Smooth muscle cell (in vitro differentiated cells): ENCODE results near the gene ZBTB44. TPM values are rescaled to one million over a fixed set of nuclear protein-coding genes. Genes with fewer than 3 reads are reported as not detected.
"Not testable (repeated sequence)": the region's sequence is repeated elsewhere in the genome, so short reads cannot be mapped to it uniquely, and the experiment has no call there.

ENCODE experiments used
- DNase-seq: peaks from one replicate; lab custom pipeline; 2025; ENCODE audit not compliant: unreplicated experiment; lab: John Stamatoyannopoulos, UW
- H2AFZ ChIP-seq: fragments of 200-600 bp; sonication (generic); 2 replicates; pipeline ENCODE4 v1.6.0; 2016; ENCODE audit warnings: antibody characterized with exemption, low read depth, mild to moderate bottlenecking
- H3F3A ChIP-seq: fragments of 200-600 bp; sonication (generic); 2 replicates; pipeline ENCODE4 v1.6.0; 2017; ENCODE audit warnings: antibody characterized with exemption, low read depth
- H3K27ac ChIP-seq: fragments of 200-600 bp; sonication (generic); 2 replicates; pipeline ENCODE4 v1.5.1; 2016; ENCODE audit warnings: low read depth, mild to moderate bottlenecking
- H3K27me3 ChIP-seq: fragments of 200-600 bp; sonication (generic); 2 replicates; pipeline ENCODE4 v1.6.1; 2016; ENCODE audit warnings: low read depth, mild to moderate bottlenecking
- H3K36me3 ChIP-seq: fragments of 200-600 bp; sonication (generic); 2 replicates; pipeline ENCODE4 v1.5.1; 2016; ENCODE audit warnings: low read depth
- H3K4me1 ChIP-seq: fragments of 200-600 bp; sonication (generic); 2 replicates; pipeline ENCODE4 v1.5.1; 2016; ENCODE audit warnings: low read depth
- H3K4me2 ChIP-seq: fragments of 200-600 bp; sonication (generic); 2 replicates; pipeline ENCODE4 v1.6.0; 2016; ENCODE audit warnings: mild to moderate bottlenecking
- H3K4me3 ChIP-seq: fragments of 200-600 bp; sonication (generic); 2 replicates; pipeline ENCODE4 v1.5.1; 2016; ENCODE audit warnings: mild to moderate bottlenecking
- H3K79me2 ChIP-seq: fragments of 200-600 bp; sonication (generic); 2 replicates; pipeline ENCODE4 v1.6.0; 2016; ENCODE audit warnings: low read depth, mild to moderate bottlenecking
- H3K9ac ChIP-seq: fragments of 200-600 bp; sonication (generic); 2 replicates; pipeline ENCODE4 v1.6.0; 2016; ENCODE audit warnings: low read depth
- H3K9me3 ChIP-seq: fragments of 200-600 bp; sonication (generic); replicated peaks from 2 replicates; pipeline ENCODE4 v1.5.1; 2016; ENCODE audit warnings: low read depth
- H4K20me1 ChIP-seq: fragments of 200-600 bp; sonication (generic); 2 replicates; pipeline ENCODE4 v1.6.0; 2016; ENCODE audit warnings: low read depth
- WGBS: methylation state at CpG from one replicate; pipeline ENCODE4 v1.1.7; 2016; ENCODE audit warnings: low lambda C conversion rate; 5-methylcytosine and 5-hydroxymethylcytosine counted together
- polyA plus RNA-seq: library from polyadenylated mRNA; unstranded; fragments of >200 nt; fragmentation: Nextera tagmentation; extraction: Ambion mirVana; gene quantifications from 2 replicates; pipeline ENCODE4 v1.2.1, GENCODE V29; 2016
- total RNA-seq: library from RNA; depleted of rRNA; stranded (reverse); fragments of >200 nt; gene quantifications from 2 replicates; pipeline ENCODE4 v1.2.3, GENCODE V29; 2014
- TF ChIP-seq, protein P1 (sequence below): fragments of 200-600 bp; sonication (generic); IDR thresholded peaks from 2 replicates; pipeline ENCODE4 v1.5.1; 2017; ENCODE audit warnings: borderline replicate concordance, mild to moderate bottlenecking, antibody characterized with exemption; ENCODE audit not compliant: insufficient read depth, poor library complexity, severe bottlenecking

Gene ZBTB44
- total and polyA plus RNA-seq, 2 experiments from 2014 or later = 2.3 to 27.3 TPM

GRCh38 chr11:130337281-130338089, 22.8 kb upstream of the ZBTB44 start:
- H3K27me3 ChIP-seq = no peaks in the 10 kb centered on the region
- no peak overlapping the region for H3K9ac ChIP-seq
- DNase-seq = no peak
- no peak overlapping the region for H3K4me2 ChIP-seq
- H3K79me2 ChIP-seq = no peaks in the 10 kb centered on the region
- H2AFZ ChIP-seq = no peak overlapping the region
- no peaks in the 10 kb centered on the region for H4K20me1 ChIP-seq
- no peaks in the 10 kb centered on the region for H3K9me3 ChIP-seq
- 96% methylated on average over 36 of the region's 36 CpGs for WGBS
- H3K27ac ChIP-seq = no peak overlapping the region
- TF ChIP-seq, protein P1, sequence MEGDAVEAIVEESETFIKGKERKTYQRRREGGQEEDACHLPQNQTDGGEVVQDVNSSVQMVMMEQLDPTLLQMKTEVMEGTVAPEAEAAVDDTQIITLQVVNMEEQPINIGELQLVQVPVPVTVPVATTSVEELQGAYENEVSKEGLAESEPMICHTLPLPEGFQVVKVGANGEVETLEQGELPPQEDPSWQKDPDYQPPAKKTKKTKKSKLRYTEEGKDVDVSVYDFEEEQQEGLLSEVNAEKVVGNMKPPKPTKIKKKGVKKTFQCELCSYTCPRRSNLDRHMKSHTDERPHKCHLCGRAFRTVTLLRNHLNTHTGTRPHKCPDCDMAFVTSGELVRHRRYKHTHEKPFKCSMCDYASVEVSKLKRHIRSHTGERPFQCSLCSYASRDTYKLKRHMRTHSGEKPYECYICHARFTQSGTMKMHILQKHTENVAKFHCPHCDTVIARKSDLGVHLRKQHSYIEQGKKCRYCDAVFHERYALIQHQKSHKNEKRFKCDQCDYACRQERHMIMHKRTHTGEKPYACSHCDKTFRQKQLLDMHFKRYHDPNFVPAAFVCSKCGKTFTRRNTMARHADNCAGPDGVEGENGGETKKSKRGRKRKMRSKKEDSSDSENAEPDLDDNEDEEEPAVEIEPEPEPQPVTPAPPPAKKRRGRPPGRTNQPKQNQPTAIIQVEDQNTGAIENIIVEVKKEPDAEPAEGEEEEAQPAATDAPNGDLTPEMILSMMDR = no peak
- H3K36me3 ChIP-seq = no peaks in the 10 kb centered on the region
- H3K4me3 ChIP-seq = no peak overlapping the region
- H3F3A ChIP-seq = no peaks in the 10 kb centered on the region
- no peaks in the 10 kb centered on the region for H3K4me1 ChIP-seq

DNA sequence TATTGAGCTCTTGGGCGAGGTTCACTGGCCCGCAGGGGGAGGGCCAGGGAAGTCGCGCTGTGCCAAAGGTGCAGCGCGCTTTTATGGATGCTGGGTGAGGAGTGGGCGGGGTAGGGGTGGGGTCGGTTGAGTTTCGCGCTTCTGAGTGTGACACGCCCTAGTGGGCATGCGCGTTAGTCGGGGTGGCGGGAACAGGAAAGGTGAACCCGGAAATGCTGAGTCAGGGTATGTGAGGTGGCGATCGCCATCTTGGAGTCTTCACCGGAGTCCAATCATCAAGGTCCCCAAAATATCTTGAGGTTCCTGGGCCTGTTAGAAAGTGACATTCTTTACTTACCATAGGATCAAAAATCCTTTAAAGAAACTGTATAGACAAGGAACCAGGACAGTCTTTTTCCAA, 16.7 kb upstream of the ZBTB44 start:
- not testable (repeated sequence) for H3K27ac ChIP-seq, H3K4me2 ChIP-seq, H3F3A ChIP-seq, H3K4me3 ChIP-seq, H2AFZ ChIP-seq, H4K20me1 ChIP-seq, H3K9me3 ChIP-seq, DNase-seq, H3K9ac ChIP-seq, H3K36me3 ChIP-seq, H3K79me2 ChIP-seq, H3K4me1 ChIP-seq, H3K27me3 ChIP-seq
- WGBS = 97% methylated on average over 19 of the region's 19 CpGs

GRCh38 chr11:130330101-130330684, 15.5 kb upstream of the ZBTB44 start:
- H3K4me3 ChIP-seq = no peak overlapping the region
- H3K9me3 ChIP-seq = no peaks in the 10 kb centered on the region
- H3K36me3 ChIP-seq = no peaks in the 10 kb centered on the region
- no peaks in the 10 kb centered on the region for H3K27me3 ChIP-seq
- TF ChIP-seq, protein P1 = no peak
- no peak overlapping the region for H2AFZ ChIP-seq
- H3F3A ChIP-seq = no peaks in the 10 kb centered on the region
- DNase-seq = no peak
- 79% methylated on average over 1 of the region's 1 CpG for WGBS
- H3K4me1 ChIP-seq = no peaks in the 10 kb centered on the region
- H3K4me2 ChIP-seq = no peak overlapping the region
- H4K20me1 ChIP-seq = no peaks in the 10 kb centered on the region
- H3K27ac ChIP-seq = no peak overlapping the region
- no peak overlapping the region for H3K9ac ChIP-seq
- H3K79me2 ChIP-seq = no peaks in the 10 kb centered on the region

DNA sequence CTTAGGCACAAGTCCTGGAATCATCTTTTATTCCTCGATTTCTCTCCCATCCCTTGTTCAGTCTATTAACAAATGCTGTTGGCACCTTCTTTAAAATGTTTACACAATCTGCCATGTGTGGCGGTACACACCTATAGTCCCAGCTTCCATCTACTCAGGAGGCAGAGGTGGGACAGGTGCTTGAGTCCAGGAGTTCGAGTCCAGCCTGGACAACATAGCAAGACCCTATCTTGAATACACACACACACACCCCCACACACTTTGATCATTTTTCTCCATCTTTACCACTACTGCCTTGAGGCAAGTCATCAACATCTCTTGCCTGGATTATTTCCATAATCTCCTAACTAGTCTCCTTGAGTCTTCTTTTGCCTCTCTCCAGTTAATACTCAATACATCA, 13.7 kb upstream of the ZBTB44 start:
- 79% methylated on average over 3 of the region's 3 CpGs for WGBS
- TF ChIP-seq, protein P1 = no peak

More for the DNA sequence above, 13.7 kb upstream of the ZBTB44 start:
- Histone ChIP-seq H3K27ac (no peak overlapping the region), H3F3A (no peaks in the 10 kb centered on the region), H3K79me2 (no peaks in the 10 kb centered on the region), H3K36me3 (no peaks in the 10 kb centered on the region), H4K20me1 (no peaks in the 10 kb centered on the region), H3K4me3 (no peak overlapping the region), H3K9ac (no peak overlapping the region), H2AFZ (no peak overlapping the region), H3K4me1 (no peaks in the 10 kb centered on the region), H3K27me3 (no peaks in the 10 kb centered on the region), H3K9me3 (no peaks in the 10 kb centered on the region), H3K4me2 (no peak overlapping the region)
- DNase-seq = no peak
